GM21447 (cell line): ENCODE results near the gene ELAVL2.

Experiments
- ATAC-seq: cut with Tn5 transposase; IDR thresholded peaks from one replicate; pipeline ENCODE4 v1.9.1; 2021; ENCODE audit not compliant: unreplicated experiment

The ELAVL2 gene

GRCh38 chr9:23771746-23772384 lies 54.2 kb downstream of the ELAVL2 start:
- no peak for ATAC-seq

- ATAC-seq, result no peak
These were observed 56.6 kb downstream of the ELAVL2 start for GRCh38 chr9:23769307-23769935.

- ATAC-seq, result no peak
These were observed 57.2 kb downstream of the ELAVL2 start for GRCh38 chr9:23768861-23769260.

- ATAC-seq, result no peak
These were observed 59.4 kb downstream of the ELAVL2 start for GRCh38 chr9:23766613-23767012.

GRCh38 chr9:23765561-23765960 lies 60.5 kb downstream of the ELAVL2 start:
- no peak for ATAC-seq

GRCh38 chr9:23764219-23764618 lies 61.8 kb downstream of the ELAVL2 start:
- ATAC-seq, result no peak

- no peak for ATAC-seq
These were observed 71.5 kb downstream of the ELAVL2 start for GRCh38 chr9:23754551-23754950.

- no peak for ATAC-seq
These were observed 73.2 kb downstream of the ELAVL2 start for GRCh38 chr9:23752859-23753258.

- ATAC-seq, result no peak
These were observed 74.4 kb downstream of the ELAVL2 start for GRCh38 chr9:23751633-23752032.

GRCh38 chr9:23750808-23751207 lies 75.2 kb downstream of the ELAVL2 start:
- ATAC-seq, result no peak

GRCh38 chr9:23747088-23748075 lies 78.7 kb downstream of the ELAVL2 start:
- ATAC-seq, result no peak

- no peak for ATAC-seq
These were observed 79.7 kb downstream of the ELAVL2 start for GRCh38 chr9:23746317-23746716.

- no peak for ATAC-seq
These were observed 83.0 kb downstream of the ELAVL2 start for GRCh38 chr9:23743036-23743435.

- ATAC-seq, result no peak
These were observed 84.7 kb downstream of the ELAVL2 start for GRCh38 chr9:23741351-23741750.

GRCh38 chr9:23740531-23740930 lies 85.5 kb downstream of the ELAVL2 start:
- ATAC-seq, result no peak

GRCh38 chr9:23739753-23740152 lies 86.3 kb downstream of the ELAVL2 start:
- no peak for ATAC-seq

GRCh38 chr9:23736293-23736692 lies 89.7 kb downstream of the ELAVL2 start:
- no peak for ATAC-seq

GRCh38 chr9:23733495-23734078 lies 92.5 kb downstream of the ELAVL2 start:
- ATAC-seq, result no peak

GRCh38 chr9:23731353-23731752 lies 94.7 kb downstream of the ELAVL2 start:
- ATAC-seq, result no peak

- ATAC-seq, result no peak
These were observed 95.7 kb downstream of the ELAVL2 start for GRCh38 chr9:23730364-23730763.

- no peak for ATAC-seq
These were observed 97.3 kb downstream of the ELAVL2 start for GRCh38 chr9:23728736-23729135.
